NCI-H2107 (cell line): ENCODE measurements around the gene ACOX1.

Source experiments
- DNase-seq: peaks from one replicate; lab custom pipeline; 2025; lab: John Stamatoyannopoulos, UW

Gene ACOX1

GRCh38 chr17:75933808-75934207, 45.2 kb downstream of the ACOX1 start:
- no peak for DNase-seq

DNA sequence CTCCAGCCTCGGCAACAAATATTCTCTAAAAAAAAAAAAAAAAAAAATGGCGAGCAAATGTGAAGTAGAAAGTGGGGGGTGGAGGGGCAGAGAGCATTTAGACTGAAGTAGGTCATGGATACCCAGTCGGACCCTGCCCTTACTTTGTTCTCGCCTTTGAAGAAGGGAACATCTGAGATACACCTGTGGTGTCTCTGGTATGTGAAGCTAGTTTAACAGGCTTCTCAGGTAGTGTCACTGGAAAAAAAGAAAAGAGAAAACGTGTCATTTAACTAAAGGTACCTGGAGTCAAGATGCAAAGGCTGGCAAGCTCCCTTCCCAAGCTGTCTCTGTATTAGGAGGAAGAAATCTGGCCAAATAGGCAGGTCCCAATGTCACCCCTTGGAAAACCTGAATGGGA, 46.1 kb downstream of the ACOX1 start:
- DNase-seq: no peak

GRCh38 chr17:75931062-75931461, 47.9 kb downstream of the ACOX1 start:
- DNase-seq: no peak

GRCh38 chr17:75927286-75927922, 51.6 kb downstream of the ACOX1 start:
- DNase-seq: no peak

DNA sequence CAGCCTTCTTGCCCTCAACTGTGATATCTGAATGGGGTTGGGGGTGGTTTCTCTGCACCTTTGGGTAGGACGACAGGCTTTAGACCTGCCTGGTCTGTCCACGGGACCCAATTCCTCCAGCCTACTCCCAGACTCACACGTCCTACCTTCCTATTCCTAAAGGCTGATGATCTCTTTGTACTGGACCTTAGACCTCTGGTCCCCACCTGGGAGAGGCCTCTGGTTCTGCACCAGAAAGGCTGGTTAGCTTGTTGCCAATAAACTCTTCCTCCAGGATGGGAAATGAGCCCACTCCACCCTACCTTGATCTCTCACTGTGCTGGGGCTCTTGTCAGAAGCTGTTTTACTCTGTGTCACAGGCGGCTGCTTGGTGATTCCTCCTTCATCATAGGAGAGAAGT, 52.5 kb downstream of the ACOX1 start:
- DNase-seq: no peak

DNA sequence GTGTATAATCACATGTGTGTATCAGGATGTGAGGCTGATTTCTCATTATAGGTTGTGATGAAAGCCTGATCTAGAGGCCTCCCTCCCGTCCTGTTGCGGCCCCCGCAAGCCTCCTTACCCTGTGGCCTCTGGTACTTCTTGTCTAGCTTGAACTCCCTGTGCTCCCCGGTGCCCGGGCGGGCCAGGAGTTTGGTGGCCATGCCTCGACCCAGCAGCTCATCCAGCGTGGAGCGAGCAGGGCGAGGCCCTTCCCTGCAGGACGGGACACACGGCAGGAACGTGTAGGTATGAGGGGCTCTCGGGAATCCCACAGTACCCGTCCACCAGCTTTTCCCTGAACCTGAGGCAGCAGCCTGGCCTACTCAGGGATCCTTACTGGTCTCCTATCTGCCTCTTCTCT, 53.1 kb downstream of the ACOX1 start:
- DNase-seq: no peak

DNA sequence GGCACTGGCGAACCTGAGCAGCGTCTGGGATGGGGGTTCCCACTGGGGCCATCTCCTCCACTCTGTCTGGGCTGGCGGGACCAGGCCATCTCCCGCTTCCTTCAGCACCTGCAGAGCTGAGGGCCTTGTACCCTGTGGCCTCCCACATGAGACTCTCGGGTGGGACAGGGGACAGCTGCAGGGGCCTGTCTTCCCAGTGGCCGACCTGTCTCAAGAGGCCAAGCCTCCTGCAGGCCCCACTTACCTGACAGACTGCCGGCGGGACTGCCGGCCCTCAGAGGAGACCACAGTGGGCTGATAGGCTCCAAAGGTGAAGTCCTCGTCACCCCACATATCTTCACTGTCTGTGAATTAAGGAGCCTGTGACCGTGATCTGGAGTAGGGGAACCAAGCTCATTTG, 53.9 kb downstream of the ACOX1 start:
- no peak for DNase-seq

GRCh38 chr17:75922963-75923874, 55.7 kb downstream of the ACOX1 start:
- DNase-seq: no peak

GRCh38 chr17:75922173-75922961, 56.6 kb downstream of the ACOX1 start:
- DNase-seq: no peak

- DNase-seq: no peak
Observed at GRCh38 chr17:75921596-75921995, 57.4 kb downstream of the ACOX1 start.

GRCh38 chr17:75920045-75920560, 58.9 kb downstream of the ACOX1 start:
- peak; percentile 20 for DNase-seq

GRCh38 chr17:75919611-75920010, 59.4 kb downstream of the ACOX1 start:
- DNase-seq: no peak

DNA sequence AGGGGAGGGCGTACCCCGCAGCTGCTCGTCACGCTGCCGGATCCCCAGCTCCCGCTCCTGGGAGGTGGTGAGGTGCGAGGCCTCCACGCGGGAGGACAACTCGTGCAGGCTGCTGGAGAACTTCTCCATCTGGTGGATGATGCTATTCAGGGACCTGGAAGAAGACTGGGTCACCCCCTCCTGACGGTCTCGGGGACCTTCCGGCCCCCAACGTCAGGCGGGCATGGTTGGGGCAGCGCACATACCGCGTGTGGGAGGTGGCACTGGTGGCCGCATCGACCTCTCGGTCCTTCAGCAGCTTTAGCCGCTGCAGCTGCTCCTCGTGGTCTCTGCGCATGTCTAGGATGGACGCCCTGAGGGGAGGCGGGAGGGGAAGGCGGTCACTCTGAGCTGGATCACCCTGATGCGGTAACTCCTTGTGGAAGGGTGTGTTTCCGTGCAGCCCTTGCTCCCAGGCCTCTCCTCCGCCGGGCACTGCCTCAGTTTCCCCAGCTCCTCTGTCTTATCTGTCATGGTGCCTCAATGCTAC, 61.0 kb downstream of the ACOX1 start:
- no peak for DNase-seq

DNA sequence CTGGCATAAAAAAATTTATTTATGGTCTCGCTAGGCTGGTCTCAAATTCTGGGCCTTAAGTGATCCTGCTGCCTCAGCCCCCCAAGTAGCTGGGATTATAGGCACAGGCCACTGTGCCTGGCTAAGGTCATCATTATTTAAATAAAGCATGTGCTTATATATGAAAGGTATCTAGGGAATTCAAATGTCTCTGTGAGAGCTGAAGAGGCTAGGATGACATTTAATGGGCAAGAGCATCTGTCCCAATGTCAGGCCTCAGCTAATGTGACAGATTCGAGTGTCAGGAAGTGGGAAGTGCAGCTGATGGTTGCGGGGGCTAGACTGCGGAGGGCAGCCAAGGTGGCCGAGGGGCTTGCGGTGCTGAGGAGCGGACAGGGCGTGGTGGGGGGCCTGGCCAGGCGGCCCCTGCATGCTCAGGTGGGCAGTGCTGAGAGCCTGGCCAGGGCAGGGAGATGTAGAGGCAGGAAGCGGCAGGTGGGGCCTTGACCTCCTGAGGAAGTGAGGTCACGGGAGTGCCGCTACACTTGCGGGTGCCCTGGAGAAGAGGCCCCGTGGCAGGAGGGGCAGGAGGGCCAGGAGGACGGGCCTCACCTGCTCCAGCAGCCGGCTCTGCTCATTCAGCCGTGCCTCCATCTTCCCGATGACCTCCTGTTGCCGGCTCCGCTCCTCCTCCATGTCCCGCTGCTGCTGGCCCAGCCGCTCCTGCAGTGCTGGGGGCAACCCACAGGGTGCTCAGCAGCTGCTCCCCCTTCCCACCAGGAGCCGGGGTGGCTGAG, 61.6 kb downstream of the ACOX1 start:
- no peak for DNase-seq

DNA sequence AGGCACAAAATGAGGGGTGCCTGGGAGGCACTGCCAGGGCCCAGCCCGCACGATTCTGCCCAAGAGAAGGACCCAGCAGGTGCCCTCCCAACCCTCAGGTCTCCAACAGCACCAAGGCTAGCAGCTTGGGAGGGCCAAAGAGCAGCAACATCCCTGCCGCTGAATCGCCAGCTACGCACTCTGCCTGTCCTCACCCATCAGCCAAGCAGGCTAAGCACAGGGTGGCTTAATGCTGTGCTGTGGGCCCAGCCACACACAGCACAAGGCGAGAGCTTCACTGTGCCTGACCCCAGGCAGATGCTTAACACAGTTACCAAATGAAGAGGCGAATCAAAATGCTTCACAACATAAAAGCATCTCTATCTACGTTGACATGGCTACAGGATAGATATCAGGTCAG, 63.7 kb downstream of the ACOX1 start:
- no peak for DNase-seq

DNA sequence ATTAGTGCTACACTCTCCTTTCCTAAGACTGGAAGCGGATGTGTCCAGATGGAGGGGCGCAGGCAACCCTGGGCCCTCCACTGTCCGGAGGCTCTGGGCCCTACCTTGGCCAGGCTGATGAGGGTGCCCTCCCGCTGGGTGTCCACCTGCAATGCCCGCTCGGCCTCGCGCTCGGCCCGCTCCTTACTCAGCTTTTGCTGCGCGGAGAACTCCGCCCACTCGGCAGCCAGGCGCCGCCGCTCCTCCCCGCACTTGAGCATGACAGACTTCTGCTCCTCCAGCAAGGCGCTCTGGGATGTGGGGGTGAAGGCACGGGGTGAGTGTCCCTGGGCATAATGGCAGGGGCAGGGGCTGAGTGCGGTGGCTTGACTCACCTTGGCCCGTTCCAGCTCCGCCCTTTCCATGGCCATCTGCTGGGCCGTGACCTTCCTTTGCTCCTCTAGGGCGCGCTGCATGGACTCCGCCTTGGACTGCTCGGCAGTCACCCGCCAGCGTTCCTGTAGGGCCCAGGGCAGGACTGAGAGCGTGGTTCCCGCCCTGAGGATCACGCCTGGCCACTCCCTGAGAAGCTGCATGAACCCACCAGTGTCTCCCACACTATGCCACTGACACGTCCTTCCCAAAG, 64.2 kb downstream of the ACOX1 start:
- no peak for DNase-seq

DNA sequence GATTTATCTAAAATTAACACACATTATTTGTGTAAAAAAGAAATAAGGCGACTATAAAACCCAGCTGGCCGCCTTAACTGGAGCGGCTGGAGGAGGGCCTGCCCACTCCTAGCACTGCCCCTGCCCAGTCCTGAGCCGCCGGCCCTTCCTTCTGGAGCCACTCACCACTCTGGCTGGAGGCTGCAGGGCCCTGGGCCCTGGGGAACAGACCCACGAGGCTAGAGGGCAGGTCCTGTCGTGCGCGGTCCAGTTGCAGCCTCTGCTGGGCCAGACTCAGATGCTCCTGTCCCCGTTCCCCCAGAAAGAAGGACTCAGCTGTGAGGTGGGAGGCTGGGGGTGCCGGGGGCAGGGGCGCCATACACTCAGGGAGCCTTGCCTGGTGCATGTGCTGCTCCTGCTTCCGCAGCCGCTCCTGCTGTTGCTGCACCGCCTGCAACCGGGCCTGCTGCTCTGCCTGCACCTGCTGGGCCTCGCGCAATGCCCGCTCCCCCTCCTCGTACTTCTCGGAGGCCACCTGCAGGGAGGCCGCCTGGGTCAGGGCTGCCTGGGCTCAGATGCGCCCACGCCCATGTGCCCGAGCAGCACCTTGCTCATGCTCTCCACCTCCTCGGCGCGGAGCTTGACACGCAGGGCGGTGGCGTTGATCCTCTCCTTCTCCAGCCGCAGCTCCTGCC, 65.3 kb downstream of the ACOX1 start:
- peak; percentile 51 for DNase-seq

- peak; percentile 50 for DNase-seq
Observed at GRCh38 chr17:75910699-75911098, 68.3 kb downstream of the ACOX1 start.

- DNase-seq: no peak
Observed at GRCh38 chr17:75909812-75910274, 69.1 kb downstream of the ACOX1 start.
